ENCODE results near the gene SMDT1.

DNA sequence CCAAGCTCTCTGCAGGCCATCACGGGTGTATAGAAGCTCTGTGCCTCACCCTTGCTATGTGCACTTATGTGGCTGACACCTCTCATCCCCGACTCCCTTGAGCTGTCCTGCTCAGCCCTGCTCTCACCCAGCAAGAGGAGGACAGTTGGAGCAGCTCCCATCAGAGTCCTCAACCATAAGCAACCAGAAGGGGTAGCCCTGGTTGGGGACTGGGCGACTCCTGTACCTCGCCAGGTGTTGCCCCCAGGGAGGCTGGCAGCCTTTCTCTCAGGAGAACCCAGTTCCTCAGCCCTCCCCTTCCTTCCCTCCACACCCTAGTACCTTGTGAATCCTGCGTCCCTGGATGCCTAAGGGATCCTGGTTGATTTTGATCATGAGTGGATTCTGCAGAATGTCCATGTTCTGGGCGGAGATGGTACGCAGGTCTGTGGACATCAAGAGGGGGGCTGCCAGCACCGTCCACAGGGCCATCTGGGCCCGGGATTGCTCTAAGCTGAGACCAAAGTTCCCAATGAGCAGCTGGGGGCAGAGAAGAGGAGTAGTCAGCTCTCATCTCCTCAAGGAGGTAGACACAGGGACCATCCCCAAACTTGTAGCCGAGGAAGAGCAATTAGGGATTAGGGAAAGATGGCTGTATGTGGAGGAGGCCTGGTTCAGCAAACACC lies 16.9 kb upstream of the SMDT1 start:
- TF ChIP-seq, protein P1, sequence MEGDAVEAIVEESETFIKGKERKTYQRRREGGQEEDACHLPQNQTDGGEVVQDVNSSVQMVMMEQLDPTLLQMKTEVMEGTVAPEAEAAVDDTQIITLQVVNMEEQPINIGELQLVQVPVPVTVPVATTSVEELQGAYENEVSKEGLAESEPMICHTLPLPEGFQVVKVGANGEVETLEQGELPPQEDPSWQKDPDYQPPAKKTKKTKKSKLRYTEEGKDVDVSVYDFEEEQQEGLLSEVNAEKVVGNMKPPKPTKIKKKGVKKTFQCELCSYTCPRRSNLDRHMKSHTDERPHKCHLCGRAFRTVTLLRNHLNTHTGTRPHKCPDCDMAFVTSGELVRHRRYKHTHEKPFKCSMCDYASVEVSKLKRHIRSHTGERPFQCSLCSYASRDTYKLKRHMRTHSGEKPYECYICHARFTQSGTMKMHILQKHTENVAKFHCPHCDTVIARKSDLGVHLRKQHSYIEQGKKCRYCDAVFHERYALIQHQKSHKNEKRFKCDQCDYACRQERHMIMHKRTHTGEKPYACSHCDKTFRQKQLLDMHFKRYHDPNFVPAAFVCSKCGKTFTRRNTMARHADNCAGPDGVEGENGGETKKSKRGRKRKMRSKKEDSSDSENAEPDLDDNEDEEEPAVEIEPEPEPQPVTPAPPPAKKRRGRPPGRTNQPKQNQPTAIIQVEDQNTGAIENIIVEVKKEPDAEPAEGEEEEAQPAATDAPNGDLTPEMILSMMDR (IDR thresholded peaks at IDR 0.05; ENCODE audit: low read length) = no peak
- no peak for TF ChIP-seq EZH2 (optimal IDR thresholded peaks at IDR 0.05; ENCODE audit: low read depth, low read length)
